Left forelimb (tissue), 1 donor: ENCODE measurements around the gene AARS2.
A peak's percentile ranks its signal among the peaks of the same experiment; 100 is the strongest.

Source experiments
- DNase-seq: peaks from one replicate; pipeline ENCODE4 v3.0.0-alpha.2; 2018; ENCODE audit warnings: low spot score

AARS2 gene

GRCh38 chr6:44300292-44300823, 12.8 kb downstream of the AARS2 start:
- DNase-seq: peak; percentile 54

GRCh38 chr6:44298864-44299263, 14.3 kb downstream of the AARS2 start:
- no peak for DNase-seq

GRCh38 chr6:44298055-44298803, 14.9 kb downstream of the AARS2 start:
- no peak for DNase-seq

- DNase-seq: no peak
These were observed 15.8 kb downstream of the AARS2 start for GRCh38 chr6:44297063-44298038.

- no peak for DNase-seq
These were observed 18.0 kb downstream of the AARS2 start for GRCh38 chr6:44294832-44295791.

- DNase-seq: no peak
These were observed 20.3 kb downstream of the AARS2 start for GRCh38 chr6:44292661-44293365.

GRCh38 chr6:44291841-44292240, 21.3 kb downstream of the AARS2 start:
- no peak for DNase-seq

- DNase-seq: no peak
These were observed 23.4 kb downstream of the AARS2 start for GRCh38 chr6:44289726-44290260.

GRCh38 chr6:44286747-44287146, 26.4 kb downstream of the AARS2 start:
- DNase-seq: no peak

GRCh38 chr6:44286285-44286565, 26.9 kb downstream of the AARS2 start:
- no peak for DNase-seq

GRCh38 chr6:44285552-44286284, 27.4 kb downstream of the AARS2 start:
- no peak for DNase-seq

- no peak for DNase-seq
These were observed 28.3 kb downstream of the AARS2 start for GRCh38 chr6:44284867-44285266.

GRCh38 chr6:44284121-44284520, 29.0 kb downstream of the AARS2 start:
- DNase-seq: no peak

- DNase-seq: no peak
These were observed 34.1 kb downstream of the AARS2 start for GRCh38 chr6:44278774-44279697.

- no peak for DNase-seq
These were observed 34.8 kb downstream of the AARS2 start for GRCh38 chr6:44278315-44278714.

- DNase-seq: no peak
These were observed 35.4 kb downstream of the AARS2 start for GRCh38 chr6:44277763-44278162.

GRCh38 chr6:44276667-44277640, 36.2 kb downstream of the AARS2 start:
- DNase-seq: no peak
